CD4-positive, alpha-beta T cell treated with Interleukin-6 for 4 hours (primary cell): ENCODE measurements around the gene TCF19.

Experiments used
- DNase-seq: peaks from one replicate; pipeline ENCODE4 v3.0.0-alpha.2; 2020; ENCODE audit warnings: mixed read lengths

Gene TCF19

DNA sequence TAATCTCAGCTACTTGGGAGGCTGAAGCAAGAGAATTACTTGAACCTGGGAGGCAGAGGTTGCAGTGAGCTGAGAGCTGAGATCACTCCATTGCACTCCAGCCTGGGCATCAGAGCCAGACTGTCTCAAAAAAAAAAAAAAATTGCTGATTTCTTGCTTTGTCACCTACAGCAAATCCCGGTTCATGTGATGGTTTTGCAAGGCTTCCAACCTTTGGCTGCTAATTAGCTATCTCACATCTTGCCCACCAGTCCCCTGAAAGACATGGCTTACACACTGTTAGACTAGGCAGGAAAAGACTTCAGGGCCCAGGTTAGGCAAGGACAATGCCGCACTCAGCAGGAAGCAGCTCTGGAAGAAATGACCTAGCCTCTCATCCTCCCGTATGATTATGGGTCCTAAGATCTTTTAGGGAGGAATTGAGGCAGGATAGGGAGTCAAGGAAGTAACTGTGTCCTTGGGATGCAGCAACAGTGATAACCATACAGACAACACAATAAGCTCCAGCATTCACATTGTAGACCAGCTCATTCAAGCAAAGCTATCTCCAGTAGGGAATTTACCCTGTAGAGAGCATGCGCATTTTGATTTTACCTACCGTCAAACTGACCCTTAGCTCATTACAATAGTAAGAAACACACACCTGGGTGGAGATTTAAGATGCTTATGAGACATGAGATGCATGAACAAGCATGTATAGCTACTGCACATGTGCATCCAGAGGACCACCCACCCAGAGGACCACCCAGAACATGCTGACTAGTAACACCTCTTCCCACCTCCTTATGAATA lies 52.5 kb downstream of the TCF19 start:
- no peak for DNase-seq
